Glomerular visceral epithelial cell (primary cell): ENCODE data around the gene CYP24A1.
"Not testable (repeated sequence)": the region's sequence is repeated elsewhere in the genome, so short reads cannot be mapped to it uniquely, and the experiment has no call there.

Source experiments
- DNase-seq: peaks from one replicate; pipeline ENCODE4 v3.0.0-alpha.2; 2016; ENCODE audit errors: extremely low spot score

The CYP24A1 gene

DNA sequence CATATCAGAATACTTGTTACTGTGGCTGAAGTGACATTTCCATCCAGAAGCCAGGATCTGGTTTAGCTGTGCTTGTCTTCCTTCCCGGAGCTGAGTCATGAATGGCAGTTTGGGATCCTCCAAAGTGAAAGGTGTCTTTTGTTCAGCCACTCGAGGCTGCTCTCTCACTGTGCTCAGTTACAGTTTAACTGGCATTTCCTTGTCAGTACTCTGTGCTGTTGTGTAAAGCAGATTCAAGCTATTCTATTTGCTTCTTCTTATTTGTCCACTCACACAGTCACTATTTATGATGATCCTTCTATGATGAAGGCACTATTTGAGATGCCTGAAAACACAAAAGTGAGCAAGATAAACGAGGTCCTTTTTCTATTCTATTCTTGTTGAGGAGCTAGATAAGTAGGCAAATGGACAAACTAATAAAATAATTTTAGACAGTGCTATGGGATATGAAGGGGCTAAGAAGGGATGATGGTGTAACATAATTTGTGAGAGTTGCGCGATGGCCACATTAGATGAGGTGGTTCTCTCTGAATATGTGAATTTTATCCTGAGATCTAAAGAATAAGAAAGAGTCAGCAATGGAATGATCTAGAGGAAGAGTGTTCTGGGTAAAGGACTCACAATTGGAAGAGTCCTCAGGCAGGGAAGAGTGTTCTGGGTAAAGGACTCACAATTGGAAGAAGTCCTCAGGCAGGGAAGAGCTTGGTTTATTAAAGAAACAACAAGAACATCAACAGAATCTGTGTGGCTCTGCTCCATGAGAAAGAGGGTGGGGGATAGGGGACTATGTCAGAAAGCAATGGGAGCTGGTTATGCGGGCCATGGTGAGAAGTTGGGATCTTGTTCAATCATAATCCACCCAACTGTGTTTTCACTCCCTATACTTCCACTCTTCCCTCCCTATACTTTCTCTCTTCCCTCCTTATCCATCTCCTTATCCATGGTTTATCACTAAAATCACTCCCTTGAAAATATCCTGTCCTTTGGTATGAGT, 40.1 kb downstream of the CYP24A1 start:
- DNase-seq: peak; percentile 90

DNA sequence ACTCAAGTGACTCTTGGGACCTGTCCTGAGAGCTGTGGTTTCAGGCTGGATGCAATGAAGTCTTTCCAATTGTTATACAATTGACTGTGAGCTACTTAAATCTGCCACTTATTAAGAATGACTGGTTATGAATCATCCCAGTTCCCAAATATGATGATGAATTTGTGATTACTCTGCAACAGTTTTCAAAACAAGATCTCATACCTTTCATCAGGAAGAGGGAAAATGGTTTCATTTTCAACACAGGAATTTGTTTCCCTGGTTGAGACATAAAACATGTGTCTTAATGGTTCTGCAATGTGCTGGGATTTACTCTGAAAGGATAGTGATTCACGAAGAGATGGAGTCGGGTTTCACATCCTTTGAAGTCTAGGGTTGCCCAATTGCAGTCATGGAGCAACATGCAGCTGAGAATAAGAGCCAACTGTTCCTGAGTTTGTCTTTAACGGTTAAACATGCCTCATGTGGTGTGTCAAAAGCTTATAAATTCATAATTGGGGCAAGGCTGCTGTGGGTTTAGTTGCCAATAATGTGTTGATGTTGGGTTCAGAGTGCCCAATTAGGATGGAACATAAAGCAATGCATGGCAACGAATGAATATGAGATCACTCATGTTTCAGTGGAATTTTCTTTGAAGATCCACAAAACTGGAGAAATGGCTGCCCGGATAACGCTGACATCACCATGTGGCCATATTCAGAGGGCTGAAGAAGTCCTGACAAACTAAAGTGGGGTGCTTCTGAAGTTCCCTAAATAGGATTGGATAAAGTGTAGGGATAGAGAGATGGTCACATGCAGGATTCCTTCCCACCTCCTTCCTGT, 41.0 kb downstream of the CYP24A1 start:
- DNase-seq: peak; percentile 96

DNA sequence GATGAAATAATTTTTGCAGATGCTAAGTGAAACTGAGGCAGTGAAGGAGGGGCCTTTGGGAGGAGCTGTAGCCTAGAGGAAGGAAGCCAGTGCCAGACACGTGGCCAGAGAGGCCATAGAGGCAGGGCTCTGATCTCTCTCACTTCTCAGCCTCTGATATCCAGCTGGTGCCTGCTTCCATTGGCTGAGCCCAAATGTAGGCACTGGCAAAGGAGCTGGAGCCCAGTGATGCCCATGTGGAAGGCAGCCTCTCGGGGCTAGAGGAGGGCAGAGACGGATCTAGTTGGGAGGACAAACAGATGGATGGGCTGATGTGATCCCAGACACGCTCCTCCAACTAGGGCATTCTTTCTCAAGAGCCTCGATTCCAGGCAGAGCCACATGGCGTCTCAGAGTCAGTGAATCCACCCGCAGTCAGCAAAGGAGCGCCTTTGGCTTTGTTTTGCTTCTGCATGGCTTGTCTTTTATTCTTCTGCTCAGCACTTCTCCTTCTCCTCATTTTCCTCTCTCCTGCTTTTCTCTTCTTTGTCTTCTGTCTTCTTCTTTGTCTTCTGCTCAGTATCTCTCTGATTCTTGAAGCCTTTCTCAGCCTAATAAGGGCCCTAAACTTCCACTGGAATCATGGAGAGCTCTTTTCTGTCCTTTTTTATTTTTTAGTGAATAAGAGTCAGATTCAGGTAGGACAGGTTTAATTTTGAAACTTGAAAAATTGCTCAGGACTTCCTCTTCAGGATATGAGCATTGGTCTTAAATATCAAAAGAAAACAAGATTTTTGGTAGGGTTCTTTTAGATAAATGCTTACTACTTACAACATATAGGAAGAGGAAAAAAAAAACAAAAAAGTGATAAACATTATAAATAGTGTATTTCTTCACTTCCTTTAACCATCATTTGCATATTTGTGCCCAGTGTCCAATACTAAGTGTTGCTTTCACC, 41.8 kb downstream of the CYP24A1 start:
- DNase-seq: no peak

DNA sequence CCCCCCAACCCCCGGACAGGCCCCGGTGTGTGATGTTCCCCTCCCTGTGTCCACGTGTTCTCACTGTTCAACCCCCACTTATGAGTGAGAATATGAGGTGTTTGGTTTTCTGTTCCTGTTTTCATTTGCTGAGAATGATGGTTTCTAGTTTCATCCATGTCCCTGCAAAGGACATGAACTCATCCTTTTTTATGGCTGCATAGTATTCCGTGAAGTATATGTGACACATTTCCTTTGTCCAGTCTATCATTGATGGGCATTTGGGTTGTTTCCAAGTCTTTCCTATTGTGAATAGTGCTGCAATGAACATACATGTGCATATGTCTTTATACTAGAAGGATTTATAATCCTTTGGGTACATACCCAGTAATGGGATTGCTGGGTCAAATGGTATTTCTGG, 42.7 kb downstream of the CYP24A1 start:
- not testable (repeated sequence) for DNase-seq

DNA sequence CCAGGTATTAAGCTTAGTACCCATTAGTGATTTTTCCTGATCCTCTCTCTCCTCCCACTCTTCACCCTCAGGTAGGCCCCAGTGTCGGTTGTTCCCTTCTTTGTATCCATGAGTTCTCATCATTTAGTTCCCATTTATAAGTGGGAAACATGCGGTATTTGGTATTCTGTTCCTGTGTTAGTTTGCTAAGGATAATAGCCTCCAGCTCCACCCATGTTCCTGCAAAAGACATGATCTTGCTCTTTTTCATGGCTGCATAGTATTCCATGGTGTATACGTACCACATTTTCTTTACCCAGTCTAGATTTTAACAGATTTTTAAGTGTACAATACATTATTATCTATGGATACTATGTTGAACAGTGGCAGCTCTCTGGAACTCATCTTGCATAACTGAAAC, 44.4 kb downstream of the CYP24A1 start:
- no peak for DNase-seq

DNA sequence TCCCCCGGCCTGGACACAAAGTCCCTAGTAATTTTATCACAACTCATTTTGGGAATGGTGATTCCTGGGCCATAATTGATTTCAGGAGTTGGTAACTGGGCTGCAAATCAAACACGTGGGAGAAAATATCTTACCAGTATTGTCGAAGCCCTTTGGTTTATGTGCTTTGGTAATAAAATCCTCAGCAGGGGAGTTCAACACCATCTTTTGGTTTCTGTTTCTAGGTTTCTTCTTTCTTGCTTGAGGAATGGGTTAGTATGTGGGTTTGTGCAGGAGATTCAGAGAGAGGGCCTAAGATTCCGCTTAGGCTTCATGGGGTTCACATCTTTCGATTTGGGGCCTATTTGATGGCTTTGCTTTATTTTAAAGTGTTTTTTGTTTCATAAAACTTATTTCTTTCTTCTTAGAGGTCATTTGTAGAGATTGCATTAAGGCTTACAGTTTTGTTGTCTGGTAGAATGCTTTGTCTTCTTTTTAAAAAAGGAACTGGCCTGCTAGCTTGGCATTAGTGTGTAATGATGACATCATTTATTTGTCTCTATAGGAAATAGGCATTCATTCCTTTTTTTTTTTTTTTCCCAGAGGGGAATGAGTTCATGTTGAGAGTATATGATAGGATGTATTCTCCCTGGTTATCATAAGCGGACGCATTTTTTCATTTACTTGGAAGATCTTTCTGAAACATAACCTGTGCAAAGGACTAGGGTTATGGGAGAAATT, 45.8 kb downstream of the CYP24A1 start:
- DNase-seq: no peak

DNA sequence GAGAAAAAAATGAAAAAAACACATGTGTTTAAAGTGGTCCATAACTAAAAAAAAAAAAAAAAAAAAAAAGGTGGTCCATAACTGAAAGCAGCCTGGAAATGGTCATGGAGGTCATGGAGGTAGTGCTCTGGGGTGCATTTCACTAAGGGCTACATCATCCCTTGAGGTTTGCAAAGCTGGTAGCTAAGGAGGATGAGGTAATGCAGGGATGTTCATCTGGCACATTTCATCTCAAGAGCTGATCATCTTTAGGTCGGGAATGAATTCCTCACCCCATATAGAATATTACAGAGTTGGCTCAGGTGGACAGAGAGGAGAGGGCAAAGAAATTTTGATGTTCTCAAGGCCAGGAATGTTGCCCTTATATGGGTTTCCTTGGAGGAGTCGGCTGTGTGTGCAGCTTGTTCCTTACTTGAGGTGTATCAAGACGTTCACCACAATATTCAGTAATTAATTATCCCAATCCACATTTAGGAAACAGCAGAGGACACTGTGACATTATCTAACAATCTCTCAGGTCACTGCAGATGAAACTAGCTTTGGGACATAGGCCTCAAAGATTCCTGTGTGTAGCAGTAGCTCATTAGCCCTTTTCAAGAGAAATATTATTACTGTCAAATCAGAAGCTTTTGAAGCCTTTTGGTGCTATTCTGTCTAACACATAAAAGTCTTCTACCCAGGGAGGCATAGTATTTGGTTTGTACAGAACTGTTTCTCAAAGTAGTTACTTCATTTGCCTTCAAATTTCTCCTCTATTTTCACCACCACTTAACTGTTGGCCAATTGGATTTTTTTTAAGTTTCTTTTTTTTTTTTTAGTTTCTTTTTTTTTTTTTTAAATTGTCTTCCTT, 46.8 kb downstream of the CYP24A1 start:
- DNase-seq: peak; percentile 90

DNA sequence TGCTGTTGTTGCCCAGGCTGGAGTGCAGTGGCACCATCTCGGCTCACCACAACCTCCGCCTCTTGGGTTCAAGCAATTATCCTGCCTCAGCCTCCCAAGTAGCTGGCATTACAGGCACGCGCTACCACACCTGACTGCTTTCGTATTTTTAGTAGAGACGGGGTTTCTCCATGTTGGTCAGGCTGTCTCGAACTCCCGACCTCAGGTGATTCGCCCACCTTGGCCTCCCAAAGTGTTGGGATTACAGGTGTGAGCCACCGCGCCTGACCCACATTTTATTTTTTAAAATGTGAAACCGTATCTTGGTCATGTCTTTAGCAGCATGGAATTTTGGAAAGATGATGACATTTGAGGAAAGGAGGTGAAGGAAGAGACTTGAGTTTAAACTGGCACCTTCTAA, 47.5 kb downstream of the CYP24A1 start:
- not testable (repeated sequence) for DNase-seq

DNA sequence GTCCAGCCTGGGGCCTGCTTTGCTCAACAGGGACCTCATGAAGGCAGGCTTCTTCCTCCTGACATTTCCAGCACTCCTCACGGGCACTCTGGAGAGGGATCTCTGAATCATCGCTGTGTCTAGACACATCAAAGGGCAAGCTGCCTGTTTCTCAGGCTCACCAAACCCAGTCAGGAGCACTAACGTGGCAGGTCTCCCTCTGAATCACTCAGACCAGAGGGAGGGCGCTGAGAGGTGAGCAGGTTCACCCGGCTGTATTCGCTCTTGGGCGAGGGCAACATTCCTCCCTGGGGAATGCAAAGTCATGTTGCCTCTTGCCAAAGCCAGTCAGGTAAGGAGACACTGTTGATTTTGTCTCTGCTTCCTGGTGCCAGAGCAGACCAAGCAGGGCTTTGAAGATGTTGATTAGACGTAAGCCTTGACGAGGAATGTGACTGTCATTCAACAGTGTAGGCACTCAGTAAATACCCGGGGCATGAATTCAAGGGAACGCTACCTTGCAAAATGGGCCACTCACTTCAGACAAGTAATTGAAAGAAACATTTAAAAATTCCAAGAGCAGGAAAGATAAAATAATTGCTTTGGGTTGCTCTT, 50.1 kb downstream of the CYP24A1 start:
- peak; percentile 100 for DNase-seq

DNA sequence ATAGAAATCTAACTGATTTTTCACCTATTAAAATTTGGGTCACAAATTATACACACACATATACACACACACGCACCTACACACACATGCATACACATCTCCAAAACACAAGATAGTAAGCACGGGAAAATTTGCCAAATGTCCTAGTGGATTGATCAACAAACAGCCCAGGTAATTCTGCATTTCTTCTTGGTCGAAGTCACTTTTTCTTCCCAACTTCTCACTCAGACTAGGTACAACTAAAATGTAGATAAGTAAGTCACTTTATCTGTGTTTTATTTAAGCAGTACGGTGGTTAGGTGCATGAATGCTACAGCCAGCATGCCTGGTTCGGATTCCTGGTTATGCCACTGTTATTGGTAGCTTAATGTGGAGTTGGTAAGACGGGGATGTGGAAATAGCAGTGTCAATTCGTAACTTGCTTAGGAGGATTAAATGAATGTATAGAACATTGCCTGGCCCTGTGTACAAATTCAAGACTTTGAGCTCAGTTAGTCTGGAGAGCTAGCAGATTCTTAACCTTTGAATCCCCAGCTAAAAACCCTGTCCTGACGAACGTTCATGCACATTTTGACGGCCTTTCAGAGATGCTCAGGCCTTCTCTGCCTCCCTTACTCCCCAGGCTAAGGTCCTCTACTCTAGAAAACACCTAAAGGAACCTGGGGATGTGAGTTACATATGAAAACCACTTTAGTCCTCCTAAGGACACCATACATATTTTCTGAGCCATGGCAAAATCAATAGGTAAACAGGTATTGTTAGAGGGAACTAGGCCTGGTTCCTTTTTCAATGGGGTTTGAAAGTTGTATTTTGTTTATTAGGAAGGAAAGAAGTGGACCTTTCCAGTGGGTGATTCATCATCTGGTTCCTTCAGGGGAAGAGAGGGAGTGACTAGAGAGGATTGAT, 50.9 kb downstream of the CYP24A1 start:
- DNase-seq: no peak

DNA sequence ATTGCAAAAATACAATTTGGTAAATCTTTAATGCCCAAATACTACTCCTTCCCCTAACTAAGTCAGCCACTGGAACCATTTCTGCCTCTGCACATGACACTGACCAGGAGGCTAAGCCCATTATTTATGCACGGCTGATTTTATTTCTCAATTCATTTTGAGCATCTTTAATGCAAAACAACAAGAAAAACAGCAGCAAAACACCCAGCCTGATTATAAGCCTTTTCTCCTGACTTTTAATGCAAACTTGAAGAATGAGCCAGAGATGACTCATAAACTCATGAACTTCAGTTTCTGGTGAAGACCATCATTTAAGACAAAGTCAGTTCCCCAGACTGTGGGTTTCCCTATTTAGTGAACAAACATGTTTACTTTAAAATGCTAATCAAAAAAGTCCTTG, 51.6 kb downstream of the CYP24A1 start:
- peak; percentile 56 for DNase-seq

DNA sequence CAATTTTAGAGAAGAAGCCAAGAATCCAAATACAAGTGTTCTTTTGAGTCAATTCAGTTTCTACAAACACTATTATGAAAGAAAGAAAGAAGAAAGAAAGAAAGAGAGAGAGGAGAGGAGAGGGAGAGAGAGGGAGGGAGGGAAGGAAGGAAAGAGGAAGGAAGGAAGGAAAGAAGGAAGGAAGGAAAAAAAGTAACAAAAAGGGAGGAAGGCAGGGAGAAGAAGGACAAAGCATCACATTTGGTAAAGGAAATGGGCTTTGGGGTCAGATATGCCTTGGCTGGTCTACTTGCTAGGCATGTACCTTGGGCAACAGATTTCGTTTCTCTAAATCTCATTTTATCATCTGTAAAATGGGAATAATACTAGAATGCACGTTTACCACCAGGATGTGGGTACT, 54.0 kb downstream of the CYP24A1 start:
- DNase-seq: no peak

DNA sequence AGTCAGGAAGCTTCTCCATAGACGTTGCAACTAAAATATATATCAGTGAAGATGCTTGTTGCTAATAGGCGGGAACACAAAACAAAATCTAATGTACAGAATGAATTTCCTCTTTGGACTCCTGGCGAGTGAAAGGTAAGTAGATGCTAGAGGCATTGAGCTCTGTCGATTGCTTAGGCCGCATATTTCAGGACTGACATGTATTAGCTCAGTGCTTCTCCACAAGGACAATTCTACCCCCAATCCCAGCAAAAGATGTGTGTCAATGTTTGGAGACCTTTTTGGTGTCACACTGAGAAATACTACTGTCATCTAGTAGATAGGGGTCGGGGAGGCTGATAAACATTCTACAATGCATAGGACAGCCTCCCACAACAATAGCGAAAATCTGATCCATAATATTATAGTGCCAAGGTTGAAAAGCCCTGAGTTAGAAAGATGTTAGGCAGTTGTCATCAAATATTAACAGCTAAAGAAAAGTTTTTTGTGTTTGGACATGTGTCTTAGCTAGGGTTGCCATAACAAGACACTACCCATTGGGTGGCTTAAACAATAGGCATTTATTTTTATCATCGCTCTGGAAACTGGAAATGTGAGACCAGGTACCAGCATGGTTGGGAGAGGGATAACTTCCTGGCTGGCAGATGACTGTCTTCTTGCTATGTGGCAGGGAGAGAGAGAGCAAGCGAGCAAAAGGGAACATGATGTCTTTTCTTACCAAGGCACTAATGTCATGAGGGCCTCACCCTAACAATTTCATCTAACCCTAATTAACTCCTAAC, 55.4 kb downstream of the CYP24A1 start:
- no peak for DNase-seq

DNA sequence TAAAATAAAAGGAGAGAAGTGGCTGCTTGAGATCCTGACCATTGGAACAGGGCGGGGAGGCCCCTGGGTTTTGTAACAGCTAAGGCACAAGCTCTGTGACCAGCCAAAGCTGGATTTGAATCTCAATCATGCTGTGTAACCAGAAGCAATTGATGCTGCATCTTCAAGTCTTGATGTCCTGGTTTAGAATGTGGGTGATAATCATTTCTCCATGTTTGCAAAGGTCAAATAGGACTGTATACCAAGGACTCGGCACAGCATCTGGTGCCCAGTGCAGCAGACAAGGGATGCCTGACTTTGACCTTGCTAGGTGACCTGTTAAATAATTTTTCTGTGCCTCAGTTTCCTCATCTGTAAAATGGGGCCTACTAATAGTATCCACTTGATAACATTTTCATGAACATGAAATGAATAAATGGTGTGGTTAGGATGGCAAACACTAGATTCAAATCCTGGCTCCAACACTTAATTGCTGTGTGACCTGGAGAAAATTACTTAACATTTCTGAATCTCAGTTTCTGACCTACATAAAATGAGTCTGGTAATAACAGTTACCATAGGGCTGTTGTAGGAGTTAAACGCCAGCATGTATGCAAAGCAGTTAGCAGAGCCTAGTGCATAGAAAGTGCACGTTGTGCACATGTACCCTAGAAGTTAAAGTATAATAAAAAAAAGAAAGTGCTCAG, 57.1 kb downstream of the CYP24A1 start:
- no peak for DNase-seq

DNA sequence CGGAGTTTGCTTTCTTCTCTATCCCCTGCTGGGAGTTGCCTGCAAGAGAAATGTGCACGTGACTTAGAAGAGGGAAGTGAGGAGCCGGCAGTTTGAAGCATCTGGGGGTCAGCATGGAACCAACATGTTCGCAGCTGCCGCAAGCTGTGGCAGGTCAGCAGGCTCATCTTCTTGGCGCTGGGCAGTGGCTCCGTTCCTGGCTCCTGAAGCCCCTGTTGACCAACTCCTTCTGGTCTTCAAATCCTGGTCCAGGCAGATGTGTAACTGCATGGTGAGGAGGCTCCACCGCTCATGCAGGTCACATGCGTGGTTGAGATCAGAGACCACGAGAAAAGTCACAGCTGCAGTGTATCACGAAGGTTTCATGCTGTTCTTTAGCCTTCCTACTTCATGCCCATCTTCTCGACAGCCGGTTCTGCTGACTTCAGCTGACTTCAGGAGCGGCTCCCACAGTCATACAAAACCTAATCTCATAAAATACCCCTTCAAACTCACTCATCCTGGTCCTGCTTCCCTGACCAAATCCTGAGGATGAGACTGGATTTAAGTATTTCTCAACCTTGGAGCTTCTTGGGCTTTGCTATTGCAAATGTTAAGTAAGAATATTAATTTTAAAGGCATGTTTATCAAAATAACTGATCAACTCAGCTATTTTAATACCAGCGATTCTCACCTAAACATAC, 58.5 kb downstream of the CYP24A1 start:
- DNase-seq: peak; percentile 50

DNA sequence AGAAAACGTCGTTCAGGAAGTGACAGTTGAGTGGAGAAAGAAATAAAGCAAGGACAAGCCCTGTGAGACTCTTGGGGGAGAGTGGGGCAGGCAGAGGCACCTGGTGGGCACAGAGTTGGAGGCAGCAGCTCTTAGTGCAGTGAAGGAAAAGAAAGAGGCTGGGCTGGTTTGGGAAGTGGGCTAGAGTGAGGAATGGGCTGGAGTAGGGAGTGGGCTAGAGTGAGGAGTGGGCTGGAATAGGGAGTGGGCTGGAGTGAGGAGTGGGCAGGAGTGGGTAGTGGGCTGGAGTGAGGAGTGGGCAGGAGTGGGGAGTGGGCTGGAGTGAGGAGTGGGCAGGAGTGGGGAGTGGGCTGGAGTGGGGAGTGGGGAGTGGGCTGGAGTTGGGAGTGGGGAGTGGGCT, 59.7 kb downstream of the CYP24A1 start:
- DNase-seq: no peak

DNA sequence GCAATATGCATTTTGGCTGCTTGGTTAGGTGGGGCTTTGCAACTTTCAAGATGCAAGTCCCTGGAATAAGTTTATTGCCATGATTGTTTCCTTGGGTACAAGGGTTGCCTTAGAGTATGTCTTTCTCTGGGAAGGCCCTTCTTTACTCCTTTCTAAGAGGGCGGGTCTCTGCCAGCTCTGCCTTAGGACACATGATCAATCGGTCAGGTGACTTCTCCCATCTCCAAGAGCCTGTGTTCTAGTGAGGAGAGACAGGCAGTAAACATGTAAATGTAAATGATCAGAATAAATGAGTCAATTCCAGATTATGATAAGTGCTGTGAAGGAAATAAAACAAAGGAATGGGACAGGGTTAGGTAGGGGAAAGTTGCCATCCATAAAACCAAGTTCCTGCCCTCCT, 60.2 kb downstream of the CYP24A1 start:
- DNase-seq: no peak
